Muscle of back (tissue), 11 donors: ENCODE data around the gene P2RY8. TPM values are rescaled to one million over a fixed set of nuclear protein-coding genes. Genes with fewer than 3 reads are reported as not detected.
"Not testable (repeated sequence)": the region's sequence is repeated elsewhere in the genome, so short reads cannot be mapped to it uniquely, and the experiment has no call there.

Experiments
- DNase-seq, 3 donors: peaks; one replicate each; pipeline versions ENCODE4 v3.0.0 to v3.0.0-alpha.2; 2013
- polyA plus RNA-seq, 10 donors: library from polyadenylated mRNA; unstranded; fragments of 120-200 nt; gene quantifications; one replicate each; pipeline ENCODE4 v1.2.1, GENCODE V29; 2013; ENCODE audit not compliant: insufficient read length in 10 of 10

Gene P2RY8
- polyA plus RNA-seq, 10 donors, result 0.17 to 5.1 (median 1.0) TPM

- DNase-seq, result peak in 1 of 3 donors; percentile 25
Observed at GRCh38 chrX:1521459-1521956, 15.5 kb downstream of the P2RY8 start.

- no peak for DNase-seq
Observed at GRCh38 chrX:1520350-1520749, 16.6 kb downstream of the P2RY8 start.

- no peak for DNase-seq
Observed at GRCh38 chrX:1519022-1519497, 17.9 kb downstream of the P2RY8 start.

- DNase-seq, result no peak
Observed at GRCh38 chrX:1518512-1518911, 18.5 kb downstream of the P2RY8 start.

GRCh38 chrX:1516596-1517104, 20.3 kb downstream of the P2RY8 start:
- no peak for DNase-seq

GRCh38 chrX:1511829-1512228, 25.2 kb downstream of the P2RY8 start:
- no peak for DNase-seq

- no peak for DNase-seq
Observed at GRCh38 chrX:1511150-1511549, 25.8 kb downstream of the P2RY8 start.

GRCh38 chrX:1507511-1508463, 29.2 kb downstream of the P2RY8 start:
- DNase-seq, result no peak

GRCh38 chrX:1506916-1507315, 30.1 kb downstream of the P2RY8 start:
- no peak for DNase-seq

GRCh38 chrX:1502853-1503252, 34.1 kb downstream of the P2RY8 start:
- DNase-seq, result no peak

GRCh38 chrX:1502241-1502640, 34.7 kb downstream of the P2RY8 start:
- no peak for DNase-seq

GRCh38 chrX:1500701-1501624, 36.0 kb downstream of the P2RY8 start:
- DNase-seq, result peak in 1 of 3 donors; percentile 18

- no peak for DNase-seq
Observed at GRCh38 chrX:1496076-1496475, 40.9 kb downstream of the P2RY8 start.

GRCh38 chrX:1493877-1494510, 43.0 kb downstream of the P2RY8 start:
- DNase-seq, result peak in 1 of 3 donors; percentile 23

GRCh38 chrX:1493412-1493811, 43.6 kb downstream of the P2RY8 start:
- no peak for DNase-seq

- no peak for DNase-seq
Observed at GRCh38 chrX:1492421-1493012, 44.5 kb downstream of the P2RY8 start.

- no peak for DNase-seq
Observed at GRCh38 chrX:1491851-1492349, 45.1 kb downstream of the P2RY8 start.

- DNase-seq, result not testable (repeated sequence)
Observed at GRCh38 chrX:1491248-1491647, 45.7 kb downstream of the P2RY8 start.

- DNase-seq, result not testable (repeated sequence)
Observed at GRCh38 chrX:1490723-1491122, 46.3 kb downstream of the P2RY8 start.

- not testable (repeated sequence) for DNase-seq
Observed at GRCh38 chrX:1489354-1489753, 47.6 kb downstream of the P2RY8 start.

GRCh38 chrX:1488745-1489144, 48.2 kb downstream of the P2RY8 start:
- no peak for DNase-seq
